ENCODE data around the gene TSC2.

- TF ChIP-seq CTCF (conservative IDR thresholded peaks at IDR 0.05; ENCODE audit: low read depth, low read length) (no peak), EZH2 (IDR thresholded peaks at IDR 0.05; ENCODE audit: low read length, unreplicated experiment) (no peak)
These were observed 34.3 kb upstream of the TSC2 start for GRCh38 chr16:2013527-2013926.

All from PC-3 (cell line).